K562 (cell line): Measurements from ENCODE around the gene TMEM222. TPM values are rescaled to one million over a fixed set of nuclear protein-coding genes. Genes with fewer than 3 reads are reported as not detected.

Experiments
- FOXK2 ChIP-seq, 2 experiments: fragments of 450-650 bp; IDR thresholded peaks in 1 of 2; conservative IDR thresholded peaks in 1 of 2; 2 replicates each; pipeline ENCODE4 v1.6.1; 2016; ENCODE audit warnings: low read depth in 2 of 2, mild to moderate bottlenecking in 1 of 2
- HMGN3 ChIP-seq: IDR thresholded peaks from 2 replicates; pipeline ENCODE4 v1.6.1; 2011; ENCODE audit warnings: borderline replicate concordance, low read depth, mild to moderate bottlenecking, mixed read lengths, low read length; ENCODE audit not compliant: insufficient read length; ENCODE audit errors: extremely low read depth
- JUND ChIP-seq, 2 experiments: IDR thresholded peaks; 2 replicates in 1 of 2; 3 replicates in 1 of 2; pipeline ENCODE4 v1.6.1; 2011; ENCODE audit warnings: borderline replicate concordance in 2 of 2, low read depth in 2 of 2, low read length in 2 of 2, improper control_type of control experiment in 1 of 2, missing biosample characterization in 1 of 2, missing genetic modification characterization in 1 of 2, missing genetic modification reagents in 1 of 2
- LARP7 ChIP-seq: fragments of 450-650 bp; IDR thresholded peaks from 2 replicates; pipeline ENCODE4 v1.6.1; 2016
- NFE2 ChIP-seq: IDR thresholded peaks from 2 replicates; pipeline ENCODE4 v1.6.1; 2014; ENCODE audit warnings: antibody characterized with exemption, low read depth
- ZNF445 ChIP-seq: fragments of 250-450 bp; sonication (Bioruptor Pico); IDR thresholded peaks from 2 replicates; pipeline ENCODE4 v1.4.0; 2020; ENCODE audit warnings: low read depth, mild to moderate bottlenecking, moderate library complexity
- polyA plus RNA-seq, 8 experiments: library from polyadenylated mRNA; depleted of rRNA in 4 of 8; stranded (reverse) in 5 of 8; unstranded in 3 of 8; fragments of >200 nt; fragmentation: Nextera tagmentation in 2 of 8; fragmentation: Illumina TruSeq in 1 of 8; extraction: Ambion mirVana in 2 of 8; extraction: Trizol in 1 of 8; gene quantifications; 2 replicates each; pipeline versions ENCODE4 v1.2.1 to v1.2.3, GENCODE V29; 2011 to 2014; ENCODE audit warnings: inconsistent platforms in 1 of 8, missing spikeins in 1 of 8
- total RNA-seq, 7 experiments: library from RNA; depleted of rRNA in 6 of 7; stranded (reverse); fragments of >200 nt in 6 of 7; fragmentation: Illumina TruSeq in 2 of 7; extraction: Trizol in 2 of 7; gene quantifications; 2 replicates each; pipeline versions ENCODE4 v1.2.1 to v1.2.3, GENCODE V29; 2011 to 2021; ENCODE audit warnings: low replicate concordance in 1 of 7
- TF ChIP-seq, protein P1 (sequence below): fragments of 450-650 bp; IDR thresholded peaks from 2 replicates; pipeline ENCODE4 v1.6.1; 2014; ENCODE audit warnings: low read depth, mild to moderate bottlenecking, moderate library complexity, borderline replicate concordance
- TF ChIP-seq, protein P2 (sequence below): sonication (generic); formaldehyde crosslinking; IDR thresholded peaks from 2 replicates; pipeline ENCODE4 v1.8.0; 2023; ENCODE audit warnings: mild to moderate bottlenecking, missing genetic modification reagents

Gene TMEM222
- total and polyA plus RNA-seq, 9 of the 15 experiments (the other 6 are each of a cell fraction or from before 2014, with no cell fraction given): 6.9 to 48.0 (median 32.8) TPM

DNA sequence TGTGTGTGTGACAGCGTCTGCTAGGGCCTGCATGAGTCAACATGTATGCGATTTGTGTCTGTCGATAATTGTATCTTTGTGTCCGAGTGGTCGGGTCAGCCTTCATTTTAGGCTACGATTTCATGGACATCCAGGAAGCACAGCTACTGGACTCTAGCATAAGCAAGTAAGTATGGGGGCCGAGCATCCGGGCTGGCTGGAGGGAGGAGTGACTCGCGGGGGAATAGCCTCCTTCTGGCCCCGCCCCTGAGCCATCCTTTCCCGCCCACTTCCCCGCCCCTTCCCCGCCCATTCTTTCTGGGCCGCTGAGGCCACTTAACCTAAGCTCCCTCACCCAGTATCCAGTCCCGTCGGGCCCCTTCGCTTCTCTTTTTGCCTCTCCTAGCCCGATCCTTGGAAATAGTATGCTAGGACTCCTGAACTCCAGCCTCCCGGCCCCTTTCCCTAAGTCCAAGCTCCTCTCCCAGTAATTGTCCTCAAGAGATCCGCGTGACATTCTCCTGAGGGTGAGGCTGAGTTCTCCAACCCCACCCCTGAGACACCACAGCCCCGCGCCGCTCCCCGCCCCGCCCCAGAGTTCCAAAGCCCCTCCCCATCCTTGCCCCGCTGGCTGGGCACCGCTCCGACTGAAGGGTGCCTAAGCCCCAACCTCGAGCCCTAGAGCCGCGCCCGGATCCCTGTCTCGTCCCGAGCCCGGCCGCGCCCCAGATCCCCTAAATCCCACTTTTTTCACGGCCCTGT, 43.6 kb downstream of the TMEM222 start (continued):
- TF ChIP-seq FOXK2 (conservative IDR thresholded peaks at IDR 0.05 in 1 of 2, IDR thresholded peaks at IDR 0.05 in 1 of 2; ENCODE audit: low read depth in 2 of 2) (no peak), ZNF445 (CRISPR knock-in tag) (no peak), HMGN3 (peak; percentile 6), LARP7 (no peak), JUND (IDR thresholded peaks at IDR 0.05; ENCODE audit: borderline replicate concordance, low read depth, low read length) (peak; percentile 82), JUND (tag; IDR thresholded peaks at IDR 0.05; ENCODE audit: borderline replicate concordance, low read depth, low read length) (no peak), NFE2 (peak; percentile 22; the same call in 1 of the 2 replicates)
- TF ChIP-seq, protein P1, sequence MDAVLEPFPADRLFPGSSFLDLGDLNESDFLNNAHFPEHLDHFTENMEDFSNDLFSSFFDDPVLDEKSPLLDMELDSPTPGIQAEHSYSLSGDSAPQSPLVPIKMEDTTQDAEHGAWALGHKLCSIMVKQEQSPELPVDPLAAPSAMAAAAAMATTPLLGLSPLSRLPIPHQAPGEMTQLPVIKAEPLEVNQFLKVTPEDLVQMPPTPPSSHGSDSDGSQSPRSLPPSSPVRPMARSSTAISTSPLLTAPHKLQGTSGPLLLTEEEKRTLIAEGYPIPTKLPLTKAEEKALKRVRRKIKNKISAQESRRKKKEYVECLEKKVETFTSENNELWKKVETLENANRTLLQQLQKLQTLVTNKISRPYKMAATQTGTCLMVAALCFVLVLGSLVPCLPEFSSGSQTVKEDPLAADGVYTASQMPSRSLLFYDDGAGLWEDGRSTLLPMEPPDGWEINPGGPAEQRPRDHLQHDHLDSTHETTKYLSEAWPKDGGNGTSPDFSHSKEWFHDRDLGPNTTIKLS: no peak
- TF ChIP-seq, protein P2, sequence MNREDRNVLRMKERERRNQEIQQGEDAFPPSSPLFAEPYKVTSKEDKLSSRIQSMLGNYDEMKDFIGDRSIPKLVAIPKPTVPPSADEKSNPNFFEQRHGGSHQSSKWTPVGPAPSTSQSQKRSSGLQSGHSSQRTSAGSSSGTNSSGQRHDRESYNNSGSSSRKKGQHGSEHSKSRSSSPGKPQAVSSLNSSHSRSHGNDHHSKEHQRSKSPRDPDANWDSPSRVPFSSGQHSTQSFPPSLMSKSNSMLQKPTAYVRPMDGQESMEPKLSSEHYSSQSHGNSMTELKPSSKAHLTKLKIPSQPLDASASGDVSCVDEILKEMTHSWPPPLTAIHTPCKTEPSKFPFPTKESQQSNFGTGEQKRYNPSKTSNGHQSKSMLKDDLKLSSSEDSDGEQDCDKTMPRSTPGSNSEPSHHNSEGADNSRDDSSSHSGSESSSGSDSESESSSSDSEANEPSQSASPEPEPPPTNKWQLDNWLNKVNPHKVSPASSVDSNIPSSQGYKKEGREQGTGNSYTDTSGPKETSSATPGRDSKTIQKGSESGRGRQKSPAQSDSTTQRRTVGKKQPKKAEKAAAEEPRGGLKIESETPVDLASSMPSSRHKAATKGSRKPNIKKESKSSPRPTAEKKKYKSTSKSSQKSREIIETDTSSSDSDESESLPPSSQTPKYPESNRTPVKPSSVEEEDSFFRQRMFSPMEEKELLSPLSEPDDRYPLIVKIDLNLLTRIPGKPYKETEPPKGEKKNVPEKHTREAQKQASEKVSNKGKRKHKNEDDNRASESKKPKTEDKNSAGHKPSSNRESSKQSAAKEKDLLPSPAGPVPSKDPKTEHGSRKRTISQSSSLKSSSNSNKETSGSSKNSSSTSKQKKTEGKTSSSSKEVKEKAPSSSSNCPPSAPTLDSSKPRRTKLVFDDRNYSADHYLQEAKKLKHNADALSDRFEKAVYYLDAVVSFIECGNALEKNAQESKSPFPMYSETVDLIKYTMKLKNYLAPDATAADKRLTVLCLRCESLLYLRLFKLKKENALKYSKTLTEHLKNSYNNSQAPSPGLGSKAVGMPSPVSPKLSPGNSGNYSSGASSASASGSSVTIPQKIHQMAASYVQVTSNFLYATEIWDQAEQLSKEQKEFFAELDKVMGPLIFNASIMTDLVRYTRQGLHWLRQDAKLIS (CRISPR knock-in tag): no peak
